ENCODE results near the gene CSAD.
"Not testable (repeated sequence)": the region's sequence is repeated elsewhere in the genome, so short reads cannot be mapped to it uniquely, and the experiment has no call there.

Gene CSAD

DNA sequence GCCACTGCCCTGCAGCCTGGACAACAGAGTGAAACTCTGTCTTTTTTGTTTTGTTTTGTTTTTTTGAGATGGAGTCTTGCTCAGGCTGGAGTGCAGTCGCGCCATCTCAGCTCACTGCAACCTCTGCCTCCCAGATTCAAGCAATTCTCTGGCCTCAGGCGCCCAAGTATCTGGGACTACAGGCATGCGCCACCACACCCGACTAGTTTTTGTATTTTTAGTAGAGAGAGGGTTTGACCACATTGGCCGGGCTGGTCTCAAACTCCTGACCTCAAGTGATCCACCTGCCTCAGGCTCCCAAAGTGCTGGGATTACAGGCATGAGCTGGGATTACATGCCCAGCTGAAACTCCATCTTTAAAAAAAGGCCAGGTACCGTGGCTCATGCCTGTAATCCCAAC lies 21.6 kb upstream of the CSAD start:
- H3K27me3 ChIP-seq (ENCODE audit: control insufficient read depth, insufficient read depth, low read length); H3K9me3 ChIP-seq (ENCODE audit: control insufficient read depth, low read length); H3K4me3 ChIP-seq (ENCODE audit: low read length); H3K9ac ChIP-seq (ENCODE audit: low read length); H3K36me3 ChIP-seq (ENCODE audit: control insufficient read depth, insufficient read depth, low read length): not testable (repeated sequence)
- peaks cover 13% of the 10 kb centered on the region for H3K4me1 ChIP-seq (ENCODE audit: control insufficient read depth, insufficient read depth, low read length)

DNA sequence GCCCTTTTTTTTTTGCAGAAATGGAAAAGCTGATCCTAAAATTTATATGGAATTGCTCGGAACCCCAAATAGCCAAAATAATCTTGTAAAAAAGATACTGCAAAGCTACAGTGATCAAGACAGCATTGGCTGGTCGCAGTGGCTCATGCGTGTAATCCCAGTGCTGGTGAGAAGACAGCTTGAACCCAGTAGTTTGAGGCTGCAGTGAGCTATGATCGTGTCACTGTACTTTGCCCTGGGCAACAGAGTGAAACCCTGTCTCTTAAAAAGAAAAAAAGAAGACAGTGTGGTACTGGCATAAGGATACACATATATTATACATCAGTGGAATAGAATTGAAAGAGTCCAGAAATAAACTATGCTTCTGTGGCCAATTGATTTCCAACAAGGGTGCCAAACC lies 20.9 kb upstream of the CSAD start:
- no peaks in the 10 kb centered on the region for H3K9me3 ChIP-seq (ENCODE audit: control insufficient read depth, low read length)
- no peaks in the 10 kb centered on the region for H3K36me3 ChIP-seq (ENCODE audit: control insufficient read depth, insufficient read depth, low read length)
- peaks cover 13% of the 10 kb centered on the region for H3K4me1 ChIP-seq (ENCODE audit: control insufficient read depth, insufficient read depth, low read length)
- H3K9ac ChIP-seq (ENCODE audit: low read length): no peak overlapping the region
- H3K4me3 ChIP-seq (ENCODE audit: low read length): no peak overlapping the region
- peaks cover 7% of the 10 kb centered on the region for H3K27me3 ChIP-seq (ENCODE audit: control insufficient read depth, insufficient read depth, low read length)

DNA sequence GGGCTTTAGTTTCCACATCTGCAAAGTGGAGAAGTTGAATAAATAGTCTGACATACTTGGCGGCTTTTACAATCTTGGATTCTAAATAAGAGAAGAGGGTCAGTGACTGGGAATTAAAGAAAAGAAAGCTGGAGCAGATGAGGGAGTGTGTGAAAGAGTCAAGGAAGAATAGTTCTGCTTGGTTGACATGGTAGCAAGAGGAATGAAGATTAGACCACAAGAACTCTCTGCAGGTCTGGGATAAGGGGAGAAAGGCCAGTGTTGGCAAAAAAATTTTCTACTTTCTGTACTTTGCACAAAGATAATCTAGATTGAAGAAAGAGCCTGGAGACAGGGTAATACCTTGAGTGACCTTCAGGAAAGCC lies 20.4 kb upstream of the CSAD start:
- Histone ChIP-seq H3K27me3 (ENCODE audit: control insufficient read depth, insufficient read depth, low read length) (peaks cover 7% of the 10 kb centered on the region), H3K9me3 (ENCODE audit: control insufficient read depth, low read length) (no peaks in the 10 kb centered on the region), H3K9ac (ENCODE audit: low read length) (no peak overlapping the region), H3K4me3 (ENCODE audit: low read length) (no peak overlapping the region), H3K4me1 (ENCODE audit: control insufficient read depth, insufficient read depth, low read length) (peaks cover 17% of the 10 kb centered on the region), H3K36me3 (ENCODE audit: control insufficient read depth, insufficient read depth, low read length) (no peaks in the 10 kb centered on the region)

GRCh38 chr12:53200458-53201176 lies 19.9 kb upstream of the CSAD start:
- Histone ChIP-seq H3K4me1 (ENCODE audit: control insufficient read depth, insufficient read depth, low read length) (peaks cover 17% of the 10 kb centered on the region), H3K27me3 (ENCODE audit: control insufficient read depth, insufficient read depth, low read length) (peaks cover 7% of the 10 kb centered on the region), H3K4me3 (ENCODE audit: low read length) (no peak overlapping the region), H3K36me3 (ENCODE audit: control insufficient read depth, insufficient read depth, low read length) (no peaks in the 10 kb centered on the region), H3K9ac (ENCODE audit: low read length) (no peak overlapping the region), H3K9me3 (ENCODE audit: control insufficient read depth, low read length) (no peaks in the 10 kb centered on the region)

DNA sequence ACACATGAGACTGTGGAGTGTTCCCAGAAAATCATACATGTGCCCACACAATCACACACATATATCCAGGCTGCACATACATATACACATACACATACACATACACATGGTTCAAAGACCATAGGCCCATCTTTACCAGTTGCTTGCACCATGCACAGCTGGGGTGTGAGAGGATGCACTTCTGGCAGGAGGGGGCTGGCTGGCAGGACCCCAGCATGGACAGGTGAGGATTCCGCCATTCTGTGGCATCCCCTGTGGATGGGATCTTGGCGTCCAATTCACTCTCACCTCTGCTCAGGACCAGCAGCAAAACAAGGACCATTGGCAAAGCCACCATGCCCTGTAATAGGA lies 19.4 kb upstream of the CSAD start:
- H3K9me3 ChIP-seq (ENCODE audit: control insufficient read depth, low read length): no peaks in the 10 kb centered on the region
- no peak overlapping the region for H3K9ac ChIP-seq (ENCODE audit: low read length)
- H3K4me3 ChIP-seq (ENCODE audit: low read length): no peak overlapping the region
- H3K36me3 ChIP-seq (ENCODE audit: control insufficient read depth, insufficient read depth, low read length): no peaks in the 10 kb centered on the region
- peaks cover 17% of the 10 kb centered on the region for H3K4me1 ChIP-seq (ENCODE audit: control insufficient read depth, insufficient read depth, low read length)
- peaks cover 7% of the 10 kb centered on the region for H3K27me3 ChIP-seq (ENCODE audit: control insufficient read depth, insufficient read depth, low read length)

DNA sequence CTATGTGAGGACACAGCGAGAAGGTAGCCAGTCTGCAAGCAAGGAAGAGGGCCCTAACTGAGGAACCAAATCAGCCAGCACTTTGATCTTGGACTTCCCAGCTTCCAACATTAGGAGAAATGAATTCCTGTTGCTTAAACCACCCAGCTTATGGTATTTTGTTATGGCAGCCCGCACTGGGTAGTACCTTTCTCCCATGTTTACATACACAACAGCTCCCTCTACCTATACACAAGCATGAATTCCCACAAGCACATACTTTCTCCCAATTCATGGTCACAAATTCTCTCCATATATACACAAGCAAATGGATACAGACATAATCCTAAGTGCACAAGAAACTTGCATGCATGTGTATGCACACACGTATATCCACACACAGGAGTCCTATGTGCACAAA lies 19.0 kb upstream of the CSAD start:
- Histone ChIP-seq H3K27me3 (ENCODE audit: control insufficient read depth, insufficient read depth, low read length) (peaks cover 7% of the 10 kb centered on the region), H3K4me3 (ENCODE audit: low read length) (no peak overlapping the region), H3K9me3 (ENCODE audit: control insufficient read depth, low read length) (no peaks in the 10 kb centered on the region), H3K36me3 (ENCODE audit: control insufficient read depth, insufficient read depth, low read length) (no peaks in the 10 kb centered on the region), H3K9ac (ENCODE audit: low read length) (no peak overlapping the region), H3K4me1 (ENCODE audit: control insufficient read depth, insufficient read depth, low read length) (peaks cover 17% of the 10 kb centered on the region)

- H3K36me3 ChIP-seq (ENCODE audit: control insufficient read depth, insufficient read depth, low read length): no peaks in the 10 kb centered on the region
- no peaks in the 10 kb centered on the region for H3K9me3 ChIP-seq (ENCODE audit: control insufficient read depth, low read length)
- H3K4me1 ChIP-seq (ENCODE audit: control insufficient read depth, insufficient read depth, low read length): peaks cover 17% of the 10 kb centered on the region
- no peak overlapping the region for H3K9ac ChIP-seq (ENCODE audit: low read length)
- no peak overlapping the region for H3K4me3 ChIP-seq (ENCODE audit: low read length)
- peaks cover 7% of the 10 kb centered on the region for H3K27me3 ChIP-seq (ENCODE audit: control insufficient read depth, insufficient read depth, low read length)
Measured at GRCh38 chr12:53198486-53199110, 17.9 kb upstream of the CSAD start.

DNA sequence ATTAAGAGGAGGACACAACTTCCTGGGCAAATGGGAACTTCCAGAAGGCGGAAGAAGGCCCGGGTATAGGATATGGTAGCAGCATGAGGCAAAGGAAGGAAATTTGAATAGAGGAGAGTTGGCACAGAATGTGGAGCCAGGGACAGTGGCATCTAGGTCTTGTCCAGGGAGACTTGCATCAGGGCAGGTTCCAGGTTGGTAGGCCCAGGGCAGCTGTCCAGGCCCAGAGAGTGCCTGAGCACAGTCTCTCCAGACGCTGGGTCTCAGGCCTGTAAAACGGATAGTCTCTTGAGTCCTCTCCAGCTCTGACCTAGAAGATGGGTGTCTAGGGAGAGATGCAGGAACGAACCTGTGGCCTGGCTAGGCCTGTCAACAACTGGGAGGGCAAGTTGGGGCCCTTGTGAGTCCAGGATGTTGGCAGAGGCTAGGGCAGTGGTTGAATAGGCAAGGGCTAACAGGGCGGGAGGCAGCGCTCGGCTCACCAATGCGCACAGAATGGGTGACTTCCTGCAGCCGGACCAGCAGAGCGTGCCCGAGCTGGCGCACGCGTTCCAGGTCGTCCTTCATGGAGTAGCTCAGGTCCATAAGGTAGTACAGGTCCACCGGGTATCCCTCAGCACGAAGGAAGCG lies 16.4 kb upstream of the CSAD start:
- peaks cover 17% of the 10 kb centered on the region for H3K4me1 ChIP-seq (ENCODE audit: control insufficient read depth, insufficient read depth, low read length)
- no peaks in the 10 kb centered on the region for H3K9me3 ChIP-seq (ENCODE audit: control insufficient read depth, low read length)
- no peak overlapping the region for H3K9ac ChIP-seq (ENCODE audit: low read length)
- no peak overlapping the region for H3K4me3 ChIP-seq (ENCODE audit: low read length)
- no peaks in the 10 kb centered on the region for H3K36me3 ChIP-seq (ENCODE audit: control insufficient read depth, insufficient read depth, low read length)
- peaks cover 7% of the 10 kb centered on the region for H3K27me3 ChIP-seq (ENCODE audit: control insufficient read depth, insufficient read depth, low read length)

GRCh38 chr12:53196486-53196885 lies 15.8 kb upstream of the CSAD start:
- Histone ChIP-seq H3K4me1 (ENCODE audit: control insufficient read depth, insufficient read depth, low read length) (peaks cover 17% of the 10 kb centered on the region), H3K9me3 (ENCODE audit: control insufficient read depth, low read length) (no peaks in the 10 kb centered on the region), H3K36me3 (ENCODE audit: control insufficient read depth, insufficient read depth, low read length) (no peaks in the 10 kb centered on the region), H3K9ac (ENCODE audit: low read length) (no peak overlapping the region), H3K27me3 (ENCODE audit: control insufficient read depth, insufficient read depth, low read length) (peaks cover 7% of the 10 kb centered on the region), H3K4me3 (ENCODE audit: low read length) (no peak overlapping the region)

DNA sequence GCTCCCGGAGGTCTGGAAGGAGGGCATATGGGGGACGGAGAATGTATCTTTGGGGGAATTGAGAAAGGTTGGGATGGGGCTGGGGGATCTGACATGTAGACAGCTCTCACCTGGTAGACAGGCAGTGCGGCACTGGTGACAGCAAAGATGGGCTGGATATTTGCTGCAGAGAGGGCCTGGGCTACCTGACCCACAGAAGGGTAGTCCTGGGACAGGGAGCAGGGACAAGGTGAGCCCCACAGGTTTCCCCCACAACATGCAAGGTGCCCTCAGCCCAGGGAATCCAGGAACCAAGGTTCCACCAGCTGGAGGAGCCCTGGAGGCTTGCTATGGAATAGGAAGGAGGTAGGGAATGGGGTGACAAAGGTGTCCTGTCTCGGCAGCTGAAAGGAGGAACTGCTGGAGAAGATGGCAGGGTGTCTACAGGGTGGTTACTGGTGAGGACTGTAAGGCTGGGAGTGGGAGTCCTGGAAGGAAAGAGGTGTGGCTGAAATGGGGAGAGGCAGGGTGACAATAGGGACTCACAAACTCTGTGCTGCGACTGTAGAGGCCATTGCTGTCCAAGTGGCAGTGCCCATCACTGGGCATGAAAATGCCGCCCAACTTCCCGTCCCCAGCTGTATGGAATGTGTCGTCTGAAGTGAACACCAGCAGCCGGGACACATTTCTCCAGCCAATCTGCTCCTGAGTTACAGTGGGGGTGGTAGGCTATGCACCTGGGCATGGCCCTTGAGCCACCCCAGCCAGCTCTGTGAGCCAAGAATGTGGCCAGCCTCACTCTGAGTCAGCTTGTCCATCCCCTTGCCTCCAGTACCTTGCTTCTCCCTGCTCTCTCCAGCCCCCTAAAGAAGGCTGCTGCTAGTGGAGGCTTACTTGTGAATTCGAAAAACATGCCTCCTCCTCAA lies 15.0 kb upstream of the CSAD start:
- no peaks in the 10 kb centered on the region for H3K36me3 ChIP-seq (ENCODE audit: control insufficient read depth, insufficient read depth, low read length)
- no peak overlapping the region for H3K4me3 ChIP-seq (ENCODE audit: low read length)
- peaks cover 17% of the 10 kb centered on the region for H3K4me1 ChIP-seq (ENCODE audit: control insufficient read depth, insufficient read depth, low read length)
- no peak overlapping the region for H3K9ac ChIP-seq (ENCODE audit: low read length)
- H3K27me3 ChIP-seq (ENCODE audit: control insufficient read depth, insufficient read depth, low read length): peaks cover 7% of the 10 kb centered on the region
- no peaks in the 10 kb centered on the region for H3K9me3 ChIP-seq (ENCODE audit: control insufficient read depth, low read length)

- Histone ChIP-seq H3K9ac (ENCODE audit: low read length) (no peak overlapping the region), H3K4me1 (ENCODE audit: control insufficient read depth, insufficient read depth, low read length) (peaks cover 17% of the 10 kb centered on the region), H3K36me3 (ENCODE audit: control insufficient read depth, insufficient read depth, low read length) (no peaks in the 10 kb centered on the region), H3K9me3 (ENCODE audit: control insufficient read depth, low read length) (no peaks in the 10 kb centered on the region), H3K27me3 (ENCODE audit: control insufficient read depth, insufficient read depth, low read length) (peaks cover 7% of the 10 kb centered on the region), H3K4me3 (ENCODE audit: low read length) (no peak overlapping the region)
Measured at GRCh38 chr12:53194973-53195372, 14.2 kb upstream of the CSAD start.

All from mucosa of stomach (tissue), 1 donor.